Liver (tissue), 3 donors: ENCODE measurements around the gene MSI2.

Source experiments
- ATF3 ChIP-seq: IDR thresholded peaks from 2 replicates; pipeline ENCODE4 v1.6.1; 2016; ENCODE audit warnings: antibody characterized with exemption
- CTCF ChIP-seq: fragments of 150-350 bp; IDR thresholded peaks from 2 replicates; pipeline ENCODE4 v1.5.1; 2017; ENCODE audit warnings: improper control_type of control experiment, low read depth, low read length; ENCODE audit not compliant: missing input control
- GABPA ChIP-seq, 2 donors: IDR thresholded peaks in 1 of 2; conservative IDR thresholded peaks in 1 of 2; 2 replicates each; pipeline ENCODE4 v1.6.1; 2016; ENCODE audit warnings: antibody characterized with exemption in 2 of 2, mild to moderate bottlenecking in 1 of 2, moderate library complexity in 1 of 2
- TAF1 ChIP-seq: conservative IDR thresholded peaks from 2 replicates; pipeline ENCODE4 v1.6.1; 2016; ENCODE audit warnings: antibody characterized with exemption, mild to moderate bottlenecking
- donor health status: healthy.
- donor health status: healthy.

GRCh38 chr17:57569021-57569420, 312.7 kb downstream of the MSI2 start:
- no peak for TF ChIP-seq CTCF
- TF ChIP-seq TAF1 = no peak
- TF ChIP-seq GABPA (IDR thresholded peaks at IDR 0.05 in 1 of 2, conservative IDR thresholded peaks at IDR 0.05 in 1 of 2) = no peak
- no peak for TF ChIP-seq ATF3
